Choroid plexus epithelial cell (primary cell): Measurements from ENCODE around the gene CDC42EP3.
A peak's percentile ranks its signal among the peaks of the same experiment; 100 is the strongest.

Experiments
- DNase-seq: peaks from one replicate; pipeline ENCODE4 v3.0.0-alpha.2; 2010; ENCODE audit warnings: low read depth
- H3K4me3 ChIP-seq: 2 replicates; pipeline ENCODE4 v1.5.1; 2011; ENCODE audit warnings: low read depth, mild to moderate bottlenecking, control low read depth, low read length, moderate library complexity
- CTCF ChIP-seq: conservative IDR thresholded peaks from 2 replicates; pipeline ENCODE4 v1.5.1; 2011; ENCODE audit warnings: low read depth, mild to moderate bottlenecking, control low read depth, inconsistent platforms, low read length, moderate library complexity

CDC42EP3 gene

GRCh38 chr2:37638973-37639372 is 32.5 kb downstream of the CDC42EP3 start:
- no peak overlapping the region for H3K4me3 ChIP-seq
- TF ChIP-seq CTCF = no peak
- DNase-seq = no peak

- no peak for TF ChIP-seq CTCF
- no peak for DNase-seq
- H3K4me3 ChIP-seq = no peak overlapping the region
Measured at GRCh38 chr2:37637985-37638384, 33.5 kb downstream of the CDC42EP3 start.

GRCh38 chr2:37637190-37637860 is 34.1 kb downstream of the CDC42EP3 start:
- no peak overlapping the region for H3K4me3 ChIP-seq
- DNase-seq = no peak
- peak; percentile 7 for TF ChIP-seq CTCF

GRCh38 chr2:37636381-37637066 is 34.9 kb downstream of the CDC42EP3 start:
- no peak for TF ChIP-seq CTCF
- no peak for DNase-seq
- H3K4me3 ChIP-seq = no peak overlapping the region

- DNase-seq = peak; percentile 95
- TF ChIP-seq CTCF = no peak
- no peak overlapping the region for H3K4me3 ChIP-seq
Measured at GRCh38 chr2:37635504-37636380, 35.7 kb downstream of the CDC42EP3 start.

GRCh38 chr2:37634914-37635503 is 36.4 kb downstream of the CDC42EP3 start:
- DNase-seq = no peak
- H3K4me3 ChIP-seq = no peak overlapping the region

More at GRCh38 chr2:37634914-37635503, 36.4 kb downstream of the CDC42EP3 start:
- TF ChIP-seq CTCF = no peak
